Stimulated activated naive CD4-positive, alpha-beta T cell (primary cell): Measurements from ENCODE around the gene GPR173.

Experiments used
- DNase-seq, 6 experiments: peaks; one replicate each; lab custom pipeline; 2025; lab: John Stamatoyannopoulos, UW

Gene GPR173

DNA sequence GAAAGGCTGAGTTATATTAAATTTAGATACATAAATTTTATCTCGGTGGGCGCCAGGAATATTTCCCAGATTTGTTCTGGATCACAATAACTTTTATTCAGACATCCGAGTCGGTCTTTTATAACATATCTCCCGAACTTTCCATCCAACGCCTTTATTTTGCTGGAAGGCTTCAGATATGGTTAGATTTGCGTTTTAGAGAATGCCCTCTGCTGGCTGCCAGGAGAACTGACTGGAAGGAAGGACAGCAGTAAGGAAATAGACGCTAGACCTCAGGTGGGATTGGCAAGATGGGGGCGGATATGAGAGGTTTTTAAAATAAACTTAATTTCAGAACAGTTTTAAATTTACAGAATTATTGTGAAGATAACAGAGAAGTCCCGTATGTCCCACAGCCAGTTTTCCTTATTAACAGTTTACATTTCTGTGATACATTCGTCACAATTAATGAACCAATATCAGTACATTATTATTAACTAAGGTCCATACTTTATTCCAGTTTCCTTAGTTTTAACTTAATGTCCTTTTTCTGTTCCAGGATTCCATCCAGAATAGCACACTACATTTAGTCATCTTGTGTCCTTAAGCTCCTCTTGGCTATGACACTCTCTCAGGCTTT, 40.7 kb downstream of the GPR173 start:
- DNase-seq: peak in 3 of 6 experiments; percentile 16 to 62 (median 52)

GRCh38 chrX:53089925-53090324, 41.3 kb downstream of the GPR173 start:
- DNase-seq: no peak

DNA sequence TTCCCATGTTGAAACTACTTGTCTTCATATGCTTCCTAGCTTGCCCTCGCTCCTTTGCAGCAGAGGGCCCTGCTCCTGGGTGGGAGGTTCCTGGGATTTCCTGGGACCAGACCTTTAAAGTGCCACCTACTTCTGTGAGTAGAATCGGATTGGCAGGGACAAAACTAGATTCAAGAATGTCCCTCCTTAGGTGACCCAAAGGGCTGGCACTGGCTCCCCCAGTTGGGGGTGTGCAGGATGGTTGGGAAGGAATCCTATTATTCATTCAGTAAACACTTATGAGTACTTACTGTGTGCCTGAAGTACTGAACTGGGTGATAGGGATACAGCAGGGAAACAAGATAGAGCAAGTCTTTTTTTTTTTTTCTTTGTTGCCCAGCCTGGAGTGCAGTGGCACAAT, 42.8 kb downstream of the GPR173 start:
- no peak for DNase-seq

DNA sequence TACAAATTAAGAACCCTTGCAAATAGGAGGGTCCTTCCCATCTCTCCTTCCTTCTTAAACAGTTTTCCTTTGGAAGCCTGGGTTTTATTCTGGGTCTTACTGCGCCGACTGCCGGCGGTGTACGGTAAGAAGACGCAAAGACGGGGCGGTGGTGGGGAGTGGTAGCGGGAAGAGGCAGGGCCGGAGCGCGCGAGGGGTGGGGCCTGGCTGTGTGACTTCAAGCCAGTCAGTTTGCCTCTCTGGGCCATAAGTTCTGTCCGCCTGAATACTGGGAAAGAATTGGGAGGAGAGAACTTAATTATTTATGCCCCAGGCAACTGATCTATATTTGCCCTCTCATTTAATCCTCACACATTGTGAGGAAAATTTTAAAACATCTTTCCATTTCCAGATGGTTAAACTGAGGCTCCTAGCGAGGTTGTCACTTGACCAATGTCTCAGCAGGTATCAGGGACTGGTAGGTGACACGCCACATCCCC, 44.6 kb downstream of the GPR173 start:
- peak; percentile 55 to 75 (median 62) for DNase-seq

DNA sequence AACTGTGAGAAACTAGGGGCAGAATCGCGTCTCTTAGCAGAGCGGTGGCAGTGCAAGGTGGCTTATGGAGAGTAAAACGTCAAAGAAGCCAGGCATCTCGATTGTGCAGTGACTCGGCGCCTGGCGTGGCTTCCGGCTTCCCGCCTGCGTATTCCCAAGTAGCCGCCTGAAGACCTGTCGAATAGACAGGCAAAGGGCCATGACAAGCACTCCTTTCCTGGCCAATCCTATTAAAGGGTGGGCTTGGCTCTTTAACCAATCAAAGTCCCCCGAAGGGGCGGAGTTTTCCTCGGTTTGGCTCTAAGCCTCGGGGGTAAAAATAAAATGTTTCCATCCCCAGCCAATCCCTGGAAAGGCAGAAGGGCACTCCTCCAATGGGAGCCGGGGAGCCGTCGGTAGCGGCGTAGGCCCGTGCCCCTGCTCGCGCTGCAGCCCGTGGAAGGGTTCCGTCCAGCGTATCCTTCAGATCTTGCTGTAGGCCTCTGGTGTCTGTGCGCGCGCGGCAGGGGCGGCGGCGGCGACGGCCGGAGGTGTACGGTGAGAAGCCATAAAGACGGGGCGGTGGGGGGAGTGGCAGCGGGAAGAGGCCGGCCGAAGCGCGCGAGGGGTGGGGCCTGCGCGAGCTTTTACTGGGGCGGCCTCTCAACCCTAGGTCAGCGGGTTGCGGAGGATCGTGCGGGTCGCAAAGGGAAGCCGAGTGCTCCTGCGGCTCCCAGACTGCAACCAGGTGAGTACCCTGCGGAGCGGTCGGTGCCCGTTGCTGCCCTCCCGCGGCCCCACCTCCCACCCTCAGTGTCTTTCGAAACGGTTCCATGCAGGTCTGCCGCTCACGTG, 45.4 kb downstream of the GPR173 start, which contains the start of gene KANTR:
Gene KANTR (plus strand): TSS at position 395 of the 834 bp plus-strand sequence. CDS start 30,131 bp downstream, outside the sequence.
- peak; percentile 66 to 83 (median 82) for DNase-seq

DNA sequence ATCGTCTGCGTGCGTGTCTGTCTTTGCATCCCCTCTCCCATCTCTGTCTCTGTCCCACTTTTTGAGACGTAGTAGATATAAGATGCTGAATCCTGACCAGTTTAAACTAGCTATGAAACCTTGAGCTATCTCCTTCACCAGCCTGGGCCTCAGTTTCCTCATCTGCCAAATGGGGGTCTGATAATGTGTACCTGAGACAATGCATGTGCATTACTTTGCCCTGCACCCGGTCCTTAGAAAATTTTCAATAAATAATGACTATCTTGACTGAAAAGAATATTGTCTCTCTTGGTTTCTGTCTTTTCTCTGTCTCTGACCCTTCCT, 46.0 kb downstream of the GPR173 start:
- DNase-seq: no peak

- no peak for DNase-seq
Measured at GRCh38 chrX:53095796-53096195, 47.2 kb downstream of the GPR173 start.

GRCh38 chrX:53114864-53115549, 66.4 kb downstream of the GPR173 start:
- no peak for DNase-seq

DNA sequence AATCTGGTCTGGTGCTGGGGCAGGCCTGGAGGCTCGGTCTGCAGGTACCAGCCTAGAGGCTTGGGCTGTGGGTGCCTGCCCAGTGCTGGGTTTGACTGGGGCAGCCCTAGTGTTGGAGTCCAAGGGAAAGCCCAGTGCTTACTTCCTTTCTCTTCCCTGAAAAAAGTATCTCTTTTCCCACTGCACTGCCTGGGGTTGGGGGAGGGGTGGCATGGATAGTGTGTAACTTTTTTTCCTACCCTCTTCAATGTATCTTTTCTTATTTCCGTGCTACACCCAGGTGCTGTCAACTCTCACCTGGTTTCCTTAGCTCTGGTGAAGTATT, 66.9 kb downstream of the GPR173 start:
- no peak for DNase-seq

GRCh38 chrX:53116101-53116500, 67.5 kb downstream of the GPR173 start:
- no peak for DNase-seq

DNA sequence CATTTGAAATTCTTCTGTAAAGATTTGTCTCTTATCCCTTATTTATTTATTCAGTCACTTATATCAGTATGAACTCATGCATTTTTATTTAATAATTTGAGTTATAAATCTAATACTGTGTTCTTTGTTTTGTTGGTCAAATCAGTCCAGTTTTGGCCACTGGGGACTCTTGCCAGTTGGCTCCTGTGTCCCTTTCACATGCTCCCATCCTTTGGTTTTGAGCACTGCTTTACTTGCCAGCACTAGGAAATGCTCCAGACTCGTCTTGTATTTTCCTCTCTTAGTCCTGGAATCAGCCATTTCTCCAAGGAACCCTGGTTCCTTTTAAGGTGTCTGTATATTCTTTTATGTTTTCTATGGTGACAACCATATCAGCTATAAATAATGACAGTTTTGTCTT, 73.4 kb downstream of the GPR173 start:
- DNase-seq: no peak

DNA sequence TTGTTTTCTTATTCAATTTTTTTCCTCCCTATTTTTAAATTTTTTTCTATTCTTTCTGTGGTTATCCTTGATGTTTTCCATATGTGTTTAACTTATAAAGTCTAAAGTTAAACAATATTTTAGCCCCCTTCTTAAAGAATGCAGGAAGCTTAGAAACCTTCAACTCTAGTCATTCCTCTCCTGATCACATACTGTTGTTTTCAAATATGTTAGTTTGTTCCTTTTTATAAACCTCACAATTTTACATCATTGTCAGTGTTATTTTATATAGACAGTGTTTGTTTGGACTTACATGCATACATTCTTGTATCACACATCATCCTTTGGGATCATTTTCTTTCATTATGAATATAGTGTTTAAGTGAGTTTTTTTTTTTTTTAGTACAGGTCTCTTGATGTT, 76.9 kb downstream of the GPR173 start:
- DNase-seq: no peak

DNA sequence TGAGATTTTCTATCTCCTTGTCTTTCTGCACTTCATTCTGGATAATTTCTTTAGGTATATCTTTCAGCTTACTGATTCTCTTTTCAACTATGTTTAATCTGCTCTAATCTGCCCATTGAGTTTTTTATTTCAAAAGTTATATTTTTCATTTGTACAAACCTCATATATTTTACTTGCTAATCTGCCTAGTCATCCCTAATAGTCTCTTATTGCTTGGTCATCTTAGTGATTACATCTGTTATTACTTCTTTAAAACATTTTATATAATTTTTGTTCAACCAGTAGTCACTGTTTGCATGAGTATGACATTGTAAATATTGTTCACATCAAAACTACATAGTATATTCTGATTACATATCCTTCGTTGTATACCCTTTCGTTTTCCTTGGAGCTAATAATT, 77.8 kb downstream of the GPR173 start:
- DNase-seq: no peak

DNA sequence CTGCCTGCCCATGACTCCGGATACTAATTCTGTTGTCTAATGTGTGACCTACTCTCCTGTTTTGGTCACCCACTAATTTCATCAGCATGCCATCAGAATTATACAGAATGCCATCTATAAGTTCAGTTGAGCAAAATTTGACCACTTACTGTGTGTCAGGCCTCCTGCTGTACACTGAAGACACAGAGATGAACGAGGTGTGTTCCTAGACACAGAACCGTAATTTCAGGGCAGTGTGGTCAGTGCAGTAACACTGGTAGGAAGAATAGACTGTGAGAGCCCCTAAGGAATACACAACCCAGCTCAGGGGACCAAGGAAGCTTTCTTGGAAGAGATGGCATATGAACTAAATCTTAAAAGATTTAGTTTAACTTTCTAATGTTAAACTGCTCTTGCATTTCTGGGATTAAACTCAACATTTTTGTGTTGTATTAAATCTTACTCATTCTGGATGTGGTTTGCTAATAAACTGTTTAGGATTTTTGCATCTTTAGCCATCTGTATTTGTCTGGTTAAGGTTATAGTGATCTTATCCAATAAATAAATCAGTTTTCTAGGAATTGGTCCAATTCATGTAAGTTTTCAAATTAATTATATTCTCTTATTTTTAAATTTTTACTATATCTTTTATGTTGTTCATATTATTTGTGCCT, 79.6 kb downstream of the GPR173 start:
- no peak for DNase-seq
